Astrocyte of the cerebellum (primary cell): ENCODE measurements around the gene CDK5RAP2.

ENCODE experiments used
- DNase-seq: peaks from one replicate; pipeline ENCODE4 v3.0.0-alpha.2; 2011; ENCODE audit warnings: low read depth
- H3K4me3 ChIP-seq: 2 replicates; pipeline ENCODE4 v1.5.1; 2011; ENCODE audit warnings: mild to moderate bottlenecking, low read depth, low read length, moderate library complexity
- CTCF ChIP-seq: IDR thresholded peaks from 2 replicates; pipeline ENCODE4 v1.5.1; 2012; ENCODE audit warnings: low read length, low read depth, moderate library complexity, mild to moderate bottlenecking; ENCODE audit errors: missing control alignments
- in situ Hi-C: cut with HindIII; loops from 2 replicates; pipeline ENCODE4 v1.10.0; 2017; ENCODE audit warnings: low sequenced_read_pairs

Gene CDK5RAP2

GRCh38 chr9:120447959-120448500 is 131.9 kb downstream of the CDK5RAP2 start:
- H3K4me3 ChIP-seq, result no peak overlapping the region
- DNase-seq, result no peak
- in situ Hi-C loops, result no loop called here
- no peak for TF ChIP-seq CTCF

- no peak overlapping the region for H3K4me3 ChIP-seq
- in situ Hi-C loops, result no loop called here
- TF ChIP-seq CTCF, result no peak
- DNase-seq, result no peak
These were observed 133.3 kb downstream of the CDK5RAP2 start for GRCh38 chr9:120446671-120447070.

GRCh38 chr9:120443976-120444375 is 136.0 kb downstream of the CDK5RAP2 start:
- DNase-seq, result no peak
- no peak overlapping the region for H3K4me3 ChIP-seq
- in situ Hi-C loops, result no loop called here
- TF ChIP-seq CTCF, result no peak

- H3K4me3 ChIP-seq, result no peak overlapping the region
- peak; percentile 79 for DNase-seq
- peak; percentile 6 for TF ChIP-seq CTCF
- in situ Hi-C loops, result no loop called here
These were observed 136.5 kb downstream of the CDK5RAP2 start for GRCh38 chr9:120443489-120443888.

GRCh38 chr9:120442308-120442995 is 137.5 kb downstream of the CDK5RAP2 start:
- H3K4me3 ChIP-seq, result no peak overlapping the region
- in situ Hi-C loops, result no loop called here
- TF ChIP-seq CTCF, result no peak
- no peak for DNase-seq

- TF ChIP-seq CTCF, result no peak
- H3K4me3 ChIP-seq, result no peak overlapping the region
- in situ Hi-C loops, result no loop called here
- DNase-seq, result peak; percentile 28
These were observed 138.3 kb downstream of the CDK5RAP2 start for GRCh38 chr9:120441426-120442307.
